Endometrium (tissue), 2 donors: ENCODE data around the gene TIMMDC1.
"Not testable (repeated sequence)": the region's sequence is repeated elsewhere in the genome, so short reads cannot be mapped to it uniquely, and the experiment has no call there.

Experiments
- FAIRE-seq: peaks from 2 replicates; lab custom pipeline; 2012; peaks lifted over from hg19 to GRCh38; lab: Jason Lieb, UNC
- donor health status: control.
- donor health status: control.

TIMMDC1 gene

DNA sequence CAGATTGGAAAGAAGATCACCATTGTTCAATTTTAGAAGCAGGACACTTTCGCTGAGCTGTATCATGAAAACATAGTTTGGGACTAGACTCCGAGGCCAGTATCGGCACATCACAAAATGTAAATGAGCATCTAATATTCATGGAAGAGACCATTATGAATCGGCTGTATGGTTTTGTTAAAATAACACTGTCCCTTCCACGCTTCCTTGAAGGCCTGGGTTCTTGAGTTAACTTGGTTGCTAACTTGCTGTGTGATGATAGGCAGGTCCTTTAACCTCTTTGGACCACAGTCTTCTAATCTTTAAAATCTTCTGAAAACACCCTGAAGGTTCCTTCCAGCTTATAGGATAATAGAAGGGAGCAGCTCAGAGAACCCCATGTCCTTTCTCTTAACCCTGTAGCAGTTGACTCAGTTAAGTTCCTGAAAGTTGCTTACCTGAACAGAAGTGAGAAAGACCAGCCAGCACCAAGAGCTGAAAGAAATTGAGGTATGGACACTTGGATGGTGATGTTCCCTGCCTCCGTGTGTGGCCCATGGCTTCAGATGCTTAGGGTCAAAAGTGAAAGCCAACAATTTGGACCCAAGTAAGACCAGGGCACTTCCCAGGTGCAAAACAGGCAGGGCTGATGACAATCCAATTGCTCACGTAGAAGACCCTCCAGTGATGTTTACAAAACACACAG lies 59.0 kb downstream of the TIMMDC1 start:
- FAIRE-seq, result no peak

DNA sequence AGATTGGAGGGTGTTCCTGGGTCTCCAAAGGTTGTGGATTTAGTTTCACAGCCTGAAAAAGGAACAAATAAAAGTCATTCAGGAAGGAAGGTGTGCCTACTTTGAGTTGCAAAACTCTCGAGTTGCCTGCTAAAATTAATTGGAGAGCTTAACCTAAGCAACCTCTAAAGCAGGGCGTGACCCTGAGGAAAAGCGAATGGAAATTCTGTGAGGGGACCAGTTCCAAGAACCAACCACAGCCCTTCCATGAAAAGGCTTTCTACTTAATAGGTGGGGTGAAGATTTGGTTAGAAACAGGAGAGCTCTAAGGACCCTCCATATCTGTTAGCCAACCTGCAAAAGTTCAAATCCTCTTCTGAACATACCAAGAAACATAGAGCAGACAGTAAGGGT lies 59.5 kb downstream of the TIMMDC1 start:
- FAIRE-seq, result no peak

DNA sequence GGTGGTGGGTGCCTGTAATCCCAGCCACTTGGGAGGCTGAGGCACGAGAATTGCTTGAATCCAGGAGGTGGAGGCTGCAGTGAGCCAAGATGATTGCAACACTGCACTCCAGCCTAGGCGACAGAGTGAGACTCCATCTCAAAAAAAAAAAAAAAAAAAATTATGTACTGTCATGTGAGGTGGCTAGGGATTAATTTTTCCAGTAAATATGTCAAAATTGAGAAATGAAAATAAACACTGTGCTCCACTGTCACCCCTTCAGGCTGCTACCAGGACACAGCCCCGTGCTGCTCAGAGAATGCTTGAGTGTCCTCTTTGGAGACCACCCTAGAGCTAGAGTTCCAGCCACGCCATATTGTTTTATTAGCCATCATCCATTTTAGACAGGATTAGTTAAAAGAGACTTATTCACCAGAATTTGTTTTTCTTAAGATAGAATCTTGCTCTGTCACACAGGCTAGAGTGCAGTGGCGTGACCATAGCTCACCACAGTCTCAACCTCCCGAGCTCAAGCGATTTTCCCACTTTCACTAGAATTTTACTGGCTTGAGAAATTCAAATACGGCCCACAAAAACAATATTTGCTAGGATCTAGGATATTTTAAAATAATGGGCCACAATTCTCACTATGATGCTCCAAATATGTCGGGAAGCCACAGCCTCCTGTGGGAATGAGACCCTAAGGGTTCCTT lies 60.4 kb downstream of the TIMMDC1 start:
- no peak for FAIRE-seq

DNA sequence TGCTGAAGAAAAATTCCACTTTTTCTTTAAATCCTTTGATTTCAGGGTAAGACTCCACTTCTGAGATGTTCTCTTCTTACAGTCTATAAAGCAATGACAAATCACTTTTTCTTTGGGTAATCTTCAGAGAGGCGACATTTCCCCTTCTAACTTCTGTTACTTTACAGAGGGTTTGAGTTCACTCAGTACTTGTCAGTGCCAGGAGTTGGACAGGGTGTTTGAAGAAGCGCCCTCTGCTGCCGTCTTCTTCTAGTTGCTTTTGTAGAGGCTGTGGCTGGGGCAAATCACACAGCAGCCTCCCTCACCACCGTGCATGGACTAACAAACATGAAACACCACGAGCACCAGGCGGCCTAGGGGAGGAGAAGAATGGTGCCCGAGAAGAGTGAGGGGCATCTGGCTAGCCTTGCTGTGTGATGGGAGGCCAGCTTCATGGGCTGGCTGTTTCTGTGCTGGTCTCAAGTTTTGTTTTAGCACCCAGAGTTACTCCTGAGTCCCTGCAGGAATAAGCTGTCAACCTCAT lies 61.2 kb downstream of the TIMMDC1 start, which contains the start of gene CD80:
CD80 (minus strand) TSS at position 174 of the 523 bp plus-strand sequence. CDS start 1,886 bp downstream, outside the sequence.
- FAIRE-seq, result no peak

DNA sequence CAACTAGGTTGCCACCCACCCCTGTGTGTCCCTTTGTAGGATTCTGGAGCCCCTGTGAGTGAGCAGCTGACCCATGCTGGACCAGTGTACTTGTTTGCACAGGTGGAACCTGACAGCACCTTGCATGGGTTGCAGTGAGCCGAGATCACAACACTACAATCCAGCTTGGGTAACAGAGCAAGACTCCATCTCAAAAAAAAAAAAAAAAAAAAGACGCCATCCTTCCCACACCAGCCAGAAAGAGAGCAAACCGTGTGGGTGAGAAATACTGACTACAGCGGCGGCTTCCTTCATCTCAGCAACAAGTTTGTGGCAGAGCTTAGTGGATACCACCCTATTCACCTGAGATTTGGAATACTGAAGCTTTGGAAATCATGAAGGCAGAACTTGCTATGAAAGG lies 61.8 kb downstream of the TIMMDC1 start:
- no peak for FAIRE-seq

DNA sequence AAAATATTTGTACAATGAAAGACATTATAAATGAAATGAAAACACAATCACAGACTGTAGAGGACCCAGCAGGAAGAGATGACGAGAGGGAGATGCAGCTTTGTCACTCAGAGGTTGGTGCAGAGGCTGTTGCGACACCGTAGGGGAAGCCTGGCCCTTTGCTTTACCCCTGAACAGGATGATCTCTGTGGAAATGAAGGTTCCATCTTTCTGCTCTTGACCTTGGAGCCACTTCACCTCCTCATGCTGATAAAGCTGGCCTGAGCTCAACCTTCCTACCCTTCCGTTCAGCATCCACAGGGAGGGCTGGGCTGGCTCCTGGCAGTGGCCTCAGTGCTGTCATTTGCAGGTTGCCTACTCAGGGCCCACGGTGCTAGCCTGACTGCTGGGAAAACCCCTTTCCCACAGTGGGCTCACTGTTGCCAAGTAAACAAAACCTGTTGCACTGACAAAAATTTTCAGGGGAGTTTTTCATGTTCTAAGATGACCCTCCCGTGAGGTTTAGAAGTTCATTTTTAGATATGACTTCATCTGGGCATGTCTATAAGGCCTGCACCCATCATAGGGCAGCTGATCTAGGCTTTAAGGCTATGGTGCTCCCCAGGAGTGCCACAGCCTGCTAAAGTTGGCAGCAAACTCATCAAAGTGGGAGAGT lies 64.1 kb downstream of the TIMMDC1 start:
- FAIRE-seq, result no peak

DNA sequence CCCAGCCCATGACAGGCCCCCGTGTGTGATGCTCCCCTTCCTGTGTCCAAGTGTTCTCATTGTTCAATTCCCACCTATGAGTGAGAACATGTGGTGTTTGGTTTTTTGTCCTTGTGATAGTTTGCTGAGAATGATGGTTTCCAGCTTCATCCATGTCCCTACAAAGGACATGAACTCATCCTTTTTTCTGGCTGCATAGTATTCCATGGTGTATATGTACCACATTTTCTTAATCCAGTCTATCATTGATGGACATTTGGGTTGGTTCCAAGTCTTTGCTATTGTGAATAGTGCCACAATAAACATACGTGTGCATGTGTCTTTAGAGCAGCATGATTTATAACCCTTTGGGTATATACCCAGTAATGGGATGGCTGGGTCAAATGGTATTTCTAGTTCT lies 65.0 kb downstream of the TIMMDC1 start:
- not testable (repeated sequence) for FAIRE-seq

DNA sequence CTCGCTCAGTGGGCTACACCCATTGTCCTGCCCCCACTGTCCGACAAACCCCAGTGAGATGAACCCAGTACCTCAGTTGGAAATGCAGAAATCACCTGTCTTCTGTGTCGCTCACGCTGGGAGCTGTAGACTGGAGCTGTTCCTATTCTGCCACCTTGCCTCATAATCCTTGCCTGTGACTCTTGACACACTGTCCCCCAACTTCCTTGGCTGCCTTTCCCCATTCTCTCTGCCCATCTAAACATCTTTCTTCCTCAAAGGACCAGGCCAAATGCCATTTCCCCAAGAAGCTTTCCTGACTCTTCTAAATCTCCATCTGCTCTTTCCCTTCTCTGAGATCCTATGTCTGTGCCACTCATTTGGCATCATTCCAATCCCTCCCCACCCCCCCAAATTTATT lies 70.8 kb downstream of the TIMMDC1 start:
- no peak for FAIRE-seq

DNA sequence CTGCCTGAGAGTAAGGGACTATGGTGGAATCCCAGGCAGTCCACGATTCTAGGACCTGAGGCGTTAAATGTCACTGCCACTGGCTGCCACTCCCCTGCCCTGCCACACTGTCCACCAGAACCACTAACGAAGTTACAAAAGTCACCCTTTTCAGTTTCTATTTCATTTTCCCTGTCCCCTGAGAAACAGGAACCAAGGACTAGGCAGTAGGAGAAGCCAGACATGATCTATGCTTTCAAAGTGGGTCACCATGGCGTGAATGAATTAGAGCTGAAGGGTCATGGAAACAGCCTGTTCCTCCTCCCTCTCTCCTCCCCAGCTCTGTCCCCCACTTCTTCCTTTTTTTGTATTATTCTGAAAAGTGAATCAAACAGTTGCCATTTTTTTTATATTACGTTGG lies 71.9 kb downstream of the TIMMDC1 start:
- FAIRE-seq, result no peak

DNA sequence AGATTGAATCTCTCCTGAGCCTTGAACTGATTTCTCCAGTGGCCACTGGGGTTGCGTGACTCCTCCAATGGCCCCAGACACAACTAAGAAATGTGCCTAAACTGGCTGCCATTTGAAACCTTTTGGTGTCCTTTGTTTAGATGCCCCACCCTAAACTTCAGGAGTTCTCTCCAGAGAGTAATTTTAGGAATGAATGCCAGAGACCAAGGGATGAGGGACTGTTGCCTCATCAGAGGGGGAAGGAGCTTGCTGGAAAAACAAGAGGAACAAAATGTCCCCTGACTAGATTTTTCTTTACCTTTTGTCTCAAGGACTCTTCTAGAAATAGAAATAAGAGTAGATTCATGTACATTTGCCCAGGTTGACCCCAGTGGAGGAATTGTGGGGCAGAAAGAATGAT lies 72.9 kb downstream of the TIMMDC1 start:
- no peak for FAIRE-seq

DNA sequence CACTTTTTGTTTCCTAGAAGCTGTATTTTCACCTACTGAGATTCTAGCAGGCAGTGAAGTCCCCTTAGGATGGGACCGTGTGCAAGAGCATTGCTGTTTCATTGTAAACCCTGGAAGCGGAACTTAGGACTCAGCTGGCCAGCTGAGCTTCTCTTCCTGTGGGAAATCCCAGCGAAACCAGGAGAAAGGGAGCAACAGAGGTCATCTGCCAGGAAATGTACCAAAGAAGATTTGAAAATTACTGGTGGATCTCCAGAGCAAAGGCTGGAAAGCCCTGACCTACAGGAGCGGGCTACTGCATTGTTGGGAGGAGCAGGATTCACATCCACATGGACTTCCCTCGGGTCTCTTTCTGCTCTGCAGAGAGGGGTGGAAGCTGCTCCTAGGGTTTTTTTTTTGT lies 73.3 kb downstream of the TIMMDC1 start:
- no peak for FAIRE-seq
